Measurements from ENCODE around the gene FBXO30. TPM values are rescaled to one million over a fixed set of nuclear protein-coding genes. Genes with fewer than 3 reads are reported as not detected.

Gene FBXO30
- total and polyA plus RNA-seq, 10 of the 15 experiments (the other 5 are each of a cell fraction or from before 2014, with no cell fraction given) = 1.7 to 6.9 (median 5.3) TPM

GRCh38 chr6:145749632-145750031 is 65.0 kb downstream of the FBXO30 start (continued):
- TF ChIP-seq MTA2 (IDR thresholded peaks at IDR 0.05; ENCODE audit: low read depth) (0 out of 2 replicates have a peak, but pooled peaks have one; percentile 17), PBX3 (IDR thresholded peaks at IDR 0.05; ENCODE audit: insufficient replicate concordance, low read depth, low read length) (no peak), ZSCAN29 (IDR thresholded peaks at IDR 0.05) (no peak), GABPA (IDR thresholded peaks at IDR 0.05; ENCODE audit: low read depth) (no peak), ATF7 (IDR thresholded peaks at IDR 0.05; ENCODE audit: low read depth) (no peak), TCF7 (IDR thresholded peaks at IDR 0.05; ENCODE audit: borderline replicate concordance) (peak; percentile 82; the same call in 1 of the 2 replicates)

- Histone ChIP-seq H3K27ac (ENCODE audit: control insufficient read depth, insufficient read depth) (no peak overlapping the region), H3K4me3 (no peak overlapping the region), H3K9ac (ENCODE audit: control insufficient read depth, insufficient read depth, low read length) (no peak overlapping the region), H4K20me1 (ENCODE audit: control insufficient read depth, insufficient read depth) (no peaks in the 10 kb centered on the region), H3K79me2 (ENCODE audit: control insufficient read depth, insufficient read depth, low read length) (no peaks in the 10 kb centered on the region), H3K4me1 (ENCODE audit: control insufficient read depth, insufficient read depth, low read length) (no peaks in the 10 kb centered on the region; the same call in 1 of the 2 replicates), H2AFZ (ENCODE audit: control insufficient read depth, low read depth, low read length) (no peak overlapping the region), H3K27me3 (replicated peaks in 1 of 2; ENCODE audit: control insufficient read depth in 2 of 2, insufficient read depth in 2 of 2, low read length in 1 of 2) (no peaks in the 10 kb centered on the region), H3K9me3 (replicated peaks; ENCODE audit: control insufficient read depth, insufficient read depth, low read length) (no peaks in the 10 kb centered on the region), H3K4me2 (ENCODE audit: control insufficient read depth, insufficient read depth) (no peak overlapping the region), H3K36me3 (ENCODE audit: control insufficient read depth in 2 of 2, insufficient read depth in 2 of 2, low read length in 1 of 2) (no peaks in the 10 kb centered on the region)
- TF ChIP-seq HDAC2 (IDR thresholded peaks at IDR 0.05) = no peak
- ChIA-PET RAD21 (ENCODE audit: unreplicated experiment) (no interaction called here), POLR2A (no interaction called here), SMC1A (ENCODE audit: uncharacterized antibody, unreplicated experiment) (interaction anchor here (2.0 kb wide), 1 partner anchor 10 kb away, joined by 8 read pairs; the partner anchor contains the start of gene EPM2A), CTCF (no interaction called here)
- no TSS peak for BruUV-seq (replicated peaks)
- no peak for ATAC-seq
- no peak for DNase-seq (ENCODE audit: low read depth, low spot score)
- FAIRE-seq = no peak
- intact Hi-C loops (cut with micrococcal nuclease; ENCODE audit: unreplicated experiment) = loop anchor here (5.0 kb wide), 1 partner anchor 56 kb away; no protein-coding TSS in a partner anchor
- WGBS (ENCODE audit: insufficient coverage, insufficient replicate concordance, low lambda C conversion rate, missing lambda C conversion rate) = 100% methylated on average over 1 of the region's 1 CpG
- in situ Hi-C loops (cut with MboI) = no loop called here
These were observed 68.7 kb downstream of the FBXO30 start for GRCh38 chr6:145745861-145746260.
